K562 (cell line): Measurements from ENCODE around the gene ZCCHC14. TPM values are rescaled to one million over a fixed set of nuclear protein-coding genes. Genes with fewer than 3 reads are reported as not detected.

Experiments used
- CEBPZ ChIP-seq: fragments of 150-350 bp; IDR thresholded peaks from 2 replicates; pipeline ENCODE4 v1.6.1; 2014; ENCODE audit warnings: low read depth, mild to moderate bottlenecking, low read length, borderline replicate concordance
- EHMT2 ChIP-seq: fragments of 450-650 bp; IDR thresholded peaks from 2 replicates; pipeline ENCODE4 v1.6.1; 2018; ENCODE audit warnings: antibody characterized with exemption
- ETV5 ChIP-seq: sonication (generic); formaldehyde crosslinking; IDR thresholded peaks from 2 replicates; pipeline ENCODE4 v1.4.0; 2020; ENCODE audit warnings: low read depth, mild to moderate bottlenecking, missing genetic modification reagents
- KDM2B ChIP-seq: fragments of 250-450 bp; sonication (Bioruptor Pico); IDR thresholded peaks from 2 replicates; pipeline ENCODE4 v1.8.0; 2021; ENCODE audit warnings: mild to moderate bottlenecking, moderate library complexity
- MAFG ChIP-seq: fragments of 450-650 bp; conservative IDR thresholded peaks from 2 replicates; pipeline ENCODE4 v1.6.1; 2016; ENCODE audit warnings: missing genetic modification characterization, missing compliant biosample characterization
- RBM34 ChIP-seq: fragments of 200-400 bp; formaldehyde crosslinking; IDR thresholded peaks from 2 replicates; pipeline ENCODE4 v1.6.1; 2018; ENCODE audit warnings: low read length, borderline replicate concordance; ENCODE audit not compliant: insufficient read depth
- SRF ChIP-seq, 2 experiments: fragments of 250-450, 450-650 bp in 1 of 2; sonication (Bioruptor Pico) in 1 of 2; sonication (generic) in 1 of 2; formaldehyde crosslinking; IDR thresholded peaks; 2 replicates each; pipeline versions ENCODE4 v1.5.0 to v1.5.1; 2020 to 2022; ENCODE audit warnings: mild to moderate bottlenecking in 1 of 2, missing genetic modification reagents in 1 of 2
- TAF9B ChIP-seq: fragments of 450-650 bp; IDR thresholded peaks from 2 replicates; pipeline ENCODE4 v1.6.1; 2018; ENCODE audit warnings: mild to moderate bottlenecking; ENCODE audit not compliant: partially characterized antibody
- ZNF444 ChIP-seq: fragments of 250-450 bp; sonication (Bioruptor Pico); IDR thresholded peaks from 2 replicates; pipeline ENCODE4 v1.4.0; 2020; ENCODE audit warnings: mild to moderate bottlenecking, moderate library complexity
- polyA plus RNA-seq, 8 experiments: library from polyadenylated mRNA; depleted of rRNA in 4 of 8; stranded (reverse) in 5 of 8; unstranded in 3 of 8; fragments of >200 nt; fragmentation: Nextera tagmentation in 2 of 8; fragmentation: Illumina TruSeq in 1 of 8; extraction: Ambion mirVana in 2 of 8; extraction: Trizol in 1 of 8; gene quantifications; 2 replicates each; pipeline versions ENCODE4 v1.2.1 to v1.2.3, GENCODE V29; 2011 to 2014; ENCODE audit warnings: inconsistent platforms in 1 of 8, missing spikeins in 1 of 8
- total RNA-seq, 7 experiments: library from RNA; depleted of rRNA in 6 of 7; stranded (reverse); fragments of >200 nt in 6 of 7; fragmentation: Illumina TruSeq in 2 of 7; extraction: Trizol in 2 of 7; gene quantifications; 2 replicates each; pipeline versions ENCODE4 v1.2.1 to v1.2.3, GENCODE V29; 2011 to 2021; ENCODE audit warnings: low replicate concordance in 1 of 7
- TF ChIP-seq, protein P1 (sequence below): sonication (generic); formaldehyde crosslinking; IDR thresholded peaks from 2 replicates; pipeline ENCODE4 v1.8.0; 2022; ENCODE audit warnings: mild to moderate bottlenecking, missing genetic modification reagents
- TF ChIP-seq, protein P2 (sequence below): fragments of 200-600 bp; sonication (generic); IDR thresholded peaks from one replicate; pipeline ENCODE4 v1.6.1; 2012; ENCODE audit warnings: mild to moderate bottlenecking, low read depth, low read length, inconsistent platforms

The ZCCHC14 gene
- total and polyA plus RNA-seq, 9 of the 15 experiments (the other 6 are each of a cell fraction or from before 2014, with no cell fraction given): 1.5 to 12.4 (median 2.9) TPM

- no peak for TF ChIP-seq CEBPZ
- TF ChIP-seq RBM34: no peak
- no peak for TF ChIP-seq MAFG (tag)
- TF ChIP-seq ETV5: 0 out of 2 replicates have a peak, but pooled peaks have one; percentile 52
- TF ChIP-seq SRF (CRISPR knock-in tag; IDR thresholded peaks at IDR 0.05): no peak
- TF ChIP-seq EHMT2: no peak
- no peak for TF ChIP-seq KDM2B
- TF ChIP-seq, protein P1, sequence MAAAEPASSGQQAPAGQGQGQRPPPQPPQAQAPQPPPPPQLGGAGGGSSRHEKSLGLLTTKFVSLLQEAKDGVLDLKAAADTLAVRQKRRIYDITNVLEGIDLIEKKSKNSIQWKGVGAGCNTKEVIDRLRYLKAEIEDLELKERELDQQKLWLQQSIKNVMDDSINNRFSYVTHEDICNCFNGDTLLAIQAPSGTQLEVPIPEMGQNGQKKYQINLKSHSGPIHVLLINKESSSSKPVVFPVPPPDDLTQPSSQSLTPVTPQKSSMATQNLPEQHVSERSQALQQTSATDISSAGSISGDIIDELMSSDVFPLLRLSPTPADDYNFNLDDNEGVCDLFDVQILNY: no peak
- TF ChIP-seq, protein P2, sequence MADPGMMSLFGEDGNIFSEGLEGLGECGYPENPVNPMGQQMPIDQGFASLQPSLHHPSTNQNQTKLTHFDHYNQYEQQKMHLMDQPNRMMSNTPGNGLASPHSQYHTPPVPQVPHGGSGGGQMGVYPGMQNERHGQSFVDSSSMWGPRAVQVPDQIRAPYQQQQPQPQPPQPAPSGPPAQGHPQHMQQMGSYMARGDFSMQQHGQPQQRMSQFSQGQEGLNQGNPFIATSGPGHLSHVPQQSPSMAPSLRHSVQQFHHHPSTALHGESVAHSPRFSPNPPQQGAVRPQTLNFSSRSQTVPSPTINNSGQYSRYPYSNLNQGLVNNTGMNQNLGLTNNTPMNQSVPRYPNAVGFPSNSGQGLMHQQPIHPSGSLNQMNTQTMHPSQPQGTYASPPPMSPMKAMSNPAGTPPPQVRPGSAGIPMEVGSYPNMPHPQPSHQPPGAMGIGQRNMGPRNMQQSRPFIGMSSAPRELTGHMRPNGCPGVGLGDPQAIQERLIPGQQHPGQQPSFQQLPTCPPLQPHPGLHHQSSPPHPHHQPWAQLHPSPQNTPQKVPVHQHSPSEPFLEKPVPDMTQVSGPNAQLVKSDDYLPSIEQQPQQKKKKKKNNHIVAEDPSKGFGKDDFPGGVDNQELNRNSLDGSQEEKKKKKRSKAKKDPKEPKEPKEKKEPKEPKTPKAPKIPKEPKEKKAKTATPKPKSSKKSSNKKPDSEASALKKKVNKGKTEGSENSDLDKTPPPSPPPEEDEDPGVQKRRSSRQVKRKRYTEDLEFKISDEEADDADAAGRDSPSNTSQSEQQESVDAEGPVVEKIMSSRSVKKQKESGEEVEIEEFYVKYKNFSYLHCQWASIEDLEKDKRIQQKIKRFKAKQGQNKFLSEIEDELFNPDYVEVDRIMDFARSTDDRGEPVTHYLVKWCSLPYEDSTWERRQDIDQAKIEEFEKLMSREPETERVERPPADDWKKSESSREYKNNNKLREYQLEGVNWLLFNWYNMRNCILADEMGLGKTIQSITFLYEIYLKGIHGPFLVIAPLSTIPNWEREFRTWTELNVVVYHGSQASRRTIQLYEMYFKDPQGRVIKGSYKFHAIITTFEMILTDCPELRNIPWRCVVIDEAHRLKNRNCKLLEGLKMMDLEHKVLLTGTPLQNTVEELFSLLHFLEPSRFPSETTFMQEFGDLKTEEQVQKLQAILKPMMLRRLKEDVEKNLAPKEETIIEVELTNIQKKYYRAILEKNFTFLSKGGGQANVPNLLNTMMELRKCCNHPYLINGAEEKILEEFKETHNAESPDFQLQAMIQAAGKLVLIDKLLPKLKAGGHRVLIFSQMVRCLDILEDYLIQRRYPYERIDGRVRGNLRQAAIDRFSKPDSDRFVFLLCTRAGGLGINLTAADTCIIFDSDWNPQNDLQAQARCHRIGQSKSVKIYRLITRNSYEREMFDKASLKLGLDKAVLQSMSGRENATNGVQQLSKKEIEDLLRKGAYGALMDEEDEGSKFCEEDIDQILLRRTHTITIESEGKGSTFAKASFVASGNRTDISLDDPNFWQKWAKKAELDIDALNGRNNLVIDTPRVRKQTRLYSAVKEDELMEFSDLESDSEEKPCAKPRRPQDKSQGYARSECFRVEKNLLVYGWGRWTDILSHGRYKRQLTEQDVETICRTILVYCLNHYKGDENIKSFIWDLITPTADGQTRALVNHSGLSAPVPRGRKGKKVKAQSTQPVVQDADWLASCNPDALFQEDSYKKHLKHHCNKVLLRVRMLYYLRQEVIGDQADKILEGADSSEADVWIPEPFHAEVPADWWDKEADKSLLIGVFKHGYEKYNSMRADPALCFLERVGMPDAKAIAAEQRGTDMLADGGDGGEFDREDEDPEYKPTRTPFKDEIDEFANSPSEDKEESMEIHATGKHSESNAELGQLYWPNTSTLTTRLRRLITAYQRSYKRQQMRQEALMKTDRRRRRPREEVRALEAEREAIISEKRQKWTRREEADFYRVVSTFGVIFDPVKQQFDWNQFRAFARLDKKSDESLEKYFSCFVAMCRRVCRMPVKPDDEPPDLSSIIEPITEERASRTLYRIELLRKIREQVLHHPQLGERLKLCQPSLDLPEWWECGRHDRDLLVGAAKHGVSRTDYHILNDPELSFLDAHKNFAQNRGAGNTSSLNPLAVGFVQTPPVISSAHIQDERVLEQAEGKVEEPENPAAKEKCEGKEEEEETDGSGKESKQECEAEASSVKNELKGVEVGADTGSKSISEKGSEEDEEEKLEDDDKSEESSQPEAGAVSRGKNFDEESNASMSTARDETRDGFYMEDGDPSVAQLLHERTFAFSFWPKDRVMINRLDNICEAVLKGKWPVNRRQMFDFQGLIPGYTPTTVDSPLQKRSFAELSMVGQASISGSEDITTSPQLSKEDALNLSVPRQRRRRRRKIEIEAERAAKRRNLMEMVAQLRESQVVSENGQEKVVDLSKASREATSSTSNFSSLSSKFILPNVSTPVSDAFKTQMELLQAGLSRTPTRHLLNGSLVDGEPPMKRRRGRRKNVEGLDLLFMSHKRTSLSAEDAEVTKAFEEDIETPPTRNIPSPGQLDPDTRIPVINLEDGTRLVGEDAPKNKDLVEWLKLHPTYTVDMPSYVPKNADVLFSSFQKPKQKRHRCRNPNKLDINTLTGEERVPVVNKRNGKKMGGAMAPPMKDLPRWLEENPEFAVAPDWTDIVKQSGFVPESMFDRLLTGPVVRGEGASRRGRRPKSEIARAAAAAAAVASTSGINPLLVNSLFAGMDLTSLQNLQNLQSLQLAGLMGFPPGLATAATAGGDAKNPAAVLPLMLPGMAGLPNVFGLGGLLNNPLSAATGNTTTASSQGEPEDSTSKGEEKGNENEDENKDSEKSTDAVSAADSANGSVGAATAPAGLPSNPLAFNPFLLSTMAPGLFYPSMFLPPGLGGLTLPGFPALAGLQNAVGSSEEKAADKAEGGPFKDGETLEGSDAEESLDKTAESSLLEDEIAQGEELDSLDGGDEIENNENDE: no peak
- no peak for TF ChIP-seq ZNF444
- no peak for TF ChIP-seq TAF9B
These were observed 99.8 kb downstream of the ZCCHC14 start (continued) for GRCh38 chr16:87392821-87393679.
